Activated CD8-positive, alpha-beta memory T cell treated with anti-CD3 and anti-CD28 coated beads, Interleukin-2, amount 50 U/mL, for 48 hours (primary cell): ENCODE measurements around the gene KCNG2.
A peak's percentile ranks its signal among the peaks of the same experiment; 100 is the strongest.

Experiments used
- DNase-seq: peaks from one replicate; pipeline ENCODE4 v3.0.0-alpha.2; 2020

Gene KCNG2

DNA sequence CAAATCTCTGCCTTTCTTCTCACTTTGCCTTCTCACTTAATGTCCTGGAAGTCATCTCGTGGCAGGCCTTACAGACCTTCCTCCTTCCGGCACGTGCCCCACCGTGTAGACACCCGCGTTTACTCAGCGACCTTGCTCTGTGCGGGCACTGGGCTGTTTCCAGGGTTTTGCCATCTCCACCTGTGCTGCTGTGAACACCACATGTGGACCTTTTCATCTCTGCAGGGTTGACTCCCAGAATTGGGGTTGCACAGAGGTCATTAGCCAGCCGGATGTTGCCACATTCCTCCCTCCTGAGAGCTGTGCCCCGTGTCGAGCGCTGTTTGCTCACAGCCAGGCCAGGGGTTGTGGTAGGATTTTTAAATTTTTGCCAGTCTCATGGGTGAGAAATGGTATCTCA is 25.4 kb downstream of the KCNG2 start:
- DNase-seq: no peak

DNA sequence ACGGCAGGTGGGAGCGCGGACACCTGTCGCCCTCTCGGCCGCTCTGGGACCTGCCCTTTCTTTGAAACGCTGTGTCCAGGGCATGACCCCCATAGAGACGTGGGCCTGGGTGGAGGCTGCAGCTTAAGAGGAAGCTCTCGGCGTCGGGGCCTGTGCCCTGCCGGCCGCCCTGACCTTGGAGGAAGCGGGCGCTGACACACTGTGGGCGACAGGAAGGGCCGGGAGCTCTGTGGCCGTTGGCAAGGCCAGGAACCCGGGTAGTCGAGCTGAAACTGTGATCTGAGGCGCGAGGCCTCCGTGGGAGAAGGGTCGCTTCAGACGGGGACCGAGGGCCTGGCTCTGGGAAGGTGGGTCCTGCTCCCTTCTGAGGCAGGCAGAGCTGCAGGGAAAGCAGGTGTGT is 28.2 kb downstream of the KCNG2 start:
- DNase-seq: no peak

GRCh38 chr18:79826966-79827365 is 29.2 kb downstream of the KCNG2 start:
- no peak for DNase-seq

GRCh38 chr18:79828258-79828657 is 30.5 kb downstream of the KCNG2 start:
- DNase-seq: no peak

DNA sequence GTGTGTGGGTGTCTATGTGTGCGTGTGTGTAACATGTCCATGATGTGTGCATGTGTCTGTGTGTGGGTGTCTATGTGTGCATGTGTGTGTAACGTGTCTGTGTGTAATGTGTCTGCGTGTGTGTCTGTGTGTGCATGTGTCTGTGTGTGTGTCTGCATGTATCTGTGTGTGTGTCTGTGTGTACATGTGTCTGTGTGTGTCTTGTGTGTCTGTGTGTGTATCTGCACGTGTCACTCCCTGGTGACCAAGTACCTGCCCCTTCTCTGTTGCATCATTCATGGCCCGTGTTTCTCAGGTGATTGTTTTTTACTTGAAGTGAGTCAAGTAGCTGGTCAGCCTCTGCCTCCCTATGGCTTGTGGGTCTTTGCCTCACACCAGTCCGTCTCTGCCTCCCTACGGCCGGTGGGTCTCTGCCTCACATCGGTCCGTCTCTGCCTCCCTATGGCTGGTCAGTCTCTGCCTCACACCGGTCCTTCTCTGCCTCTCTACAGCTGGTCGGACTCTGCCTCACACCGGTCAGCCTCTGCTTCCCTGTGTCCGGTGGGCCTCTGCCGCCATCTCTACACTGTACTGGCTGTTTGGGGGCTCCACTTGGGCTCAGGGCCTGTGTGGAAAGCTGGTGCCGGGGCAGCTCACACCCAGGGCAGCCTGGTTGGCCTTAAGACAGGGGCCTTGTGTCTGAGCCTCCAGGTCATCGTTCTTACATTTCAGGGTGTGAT is 31.6 kb downstream of the KCNG2 start:
- no peak for DNase-seq

GRCh38 chr18:79832169-79832568 is 34.4 kb downstream of the KCNG2 start:
- DNase-seq: no peak

DNA sequence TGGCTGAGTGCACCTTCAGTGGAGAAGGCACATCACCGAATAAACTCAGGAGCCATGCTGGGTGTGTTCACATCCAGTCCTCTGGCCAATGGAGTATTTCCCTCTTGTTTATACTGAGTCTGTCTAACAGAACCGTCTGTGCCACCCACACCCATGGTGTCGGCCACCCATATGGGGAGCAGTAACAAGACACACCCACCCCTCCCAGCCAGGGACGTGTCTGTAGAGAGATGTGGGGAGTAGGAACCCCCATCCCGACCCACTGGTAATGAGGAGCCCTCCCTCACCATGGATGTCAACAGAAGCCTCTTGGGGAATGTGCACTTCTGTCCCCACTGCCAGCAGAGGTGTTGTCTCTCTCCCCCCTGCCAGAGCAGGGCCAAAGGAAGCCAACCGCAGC is 37.1 kb downstream of the KCNG2 start:
- no peak for DNase-seq

GRCh38 chr18:79841936-79842335 is 44.2 kb downstream of the KCNG2 start:
- no peak for DNase-seq

DNA sequence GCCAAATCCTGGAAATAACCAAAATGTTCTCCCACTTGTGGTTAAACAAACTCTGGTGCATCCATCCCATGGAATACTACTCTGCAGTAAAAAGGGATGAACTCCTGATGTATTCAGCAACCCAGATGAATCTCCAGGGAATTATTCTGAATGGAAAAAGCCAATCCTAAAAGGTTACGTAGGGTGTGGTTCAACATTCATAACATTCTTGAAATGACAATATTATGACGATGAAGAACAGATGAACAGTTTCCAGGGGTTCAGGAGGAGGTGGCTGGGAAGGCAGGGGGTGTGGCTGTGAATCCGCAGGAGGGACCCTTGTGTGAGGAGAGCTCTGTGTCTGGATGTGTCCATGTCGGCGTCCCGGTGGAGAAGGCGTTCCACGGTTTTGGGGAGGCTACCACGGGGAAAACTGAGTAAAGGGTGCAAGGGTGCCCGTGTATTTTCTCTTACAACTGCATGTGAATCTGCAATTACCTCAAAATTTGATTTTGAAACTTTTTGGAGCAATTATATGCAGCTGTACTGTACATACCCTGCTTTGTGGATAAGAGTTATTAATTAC is 47.3 kb downstream of the KCNG2 start:
- no peak for DNase-seq

DNA sequence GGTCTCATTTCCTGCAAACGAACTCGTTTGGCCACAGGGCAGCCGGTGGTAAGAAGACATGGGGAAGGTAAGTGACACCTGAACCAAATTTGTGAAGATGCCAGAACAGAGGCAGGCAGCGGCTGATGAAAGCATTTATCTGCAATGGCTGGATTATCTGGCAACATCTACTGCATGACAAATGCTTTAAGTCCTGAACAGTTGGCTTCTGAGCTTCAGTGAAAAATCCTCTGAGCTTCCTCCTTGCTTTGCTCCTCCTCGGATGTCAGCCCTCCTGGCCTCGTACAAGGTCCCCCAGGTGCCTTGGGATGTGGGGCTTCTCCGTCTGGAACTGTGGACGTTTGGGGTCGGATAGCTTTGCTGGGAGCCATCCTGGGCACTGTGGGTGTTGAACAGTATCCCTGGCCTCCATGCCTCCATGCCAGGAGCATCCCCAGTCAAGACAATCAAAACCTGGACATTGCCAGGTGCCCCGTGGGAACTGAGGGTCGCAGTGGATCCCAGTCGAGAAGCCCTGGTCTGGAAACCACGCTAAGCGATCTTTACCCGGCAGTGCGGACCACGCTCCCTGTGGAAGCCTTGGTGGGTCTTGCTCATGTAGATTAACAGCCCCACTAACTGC is 49.3 kb downstream of the KCNG2 start:
- no peak for DNase-seq

DNA sequence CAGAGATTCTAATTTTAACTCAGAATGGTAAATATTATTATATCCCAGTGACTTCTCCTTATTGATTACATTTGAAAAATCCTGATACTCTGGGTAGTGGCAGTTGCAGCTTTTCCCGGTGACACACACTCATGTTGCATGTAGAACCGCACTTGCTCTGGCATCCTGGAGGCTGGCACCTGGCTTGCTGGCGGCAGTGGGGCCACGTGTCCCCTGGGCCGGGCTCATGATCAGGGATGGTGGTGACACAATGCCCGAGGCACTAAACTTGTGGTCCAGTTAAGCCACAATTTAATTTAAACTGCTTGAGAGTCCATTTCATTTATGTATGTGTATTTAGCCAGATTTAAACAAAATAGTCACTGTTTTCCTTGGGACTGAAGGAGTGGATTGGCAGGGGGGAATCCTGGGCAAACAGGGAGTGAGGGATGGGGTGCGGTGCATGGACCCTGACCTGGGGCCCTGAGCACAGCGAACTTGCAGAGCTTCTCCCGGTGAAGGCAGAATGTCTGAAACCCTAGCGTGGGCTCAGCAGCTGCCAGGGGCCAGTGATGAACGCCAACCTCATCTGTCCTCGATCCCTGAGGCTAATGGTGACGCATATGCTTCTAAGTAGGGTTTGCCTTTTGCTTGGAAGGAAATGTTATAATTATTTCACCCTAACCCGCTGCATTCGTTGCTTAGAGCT is 50.0 kb downstream of the KCNG2 start:
- DNase-seq: no peak

DNA sequence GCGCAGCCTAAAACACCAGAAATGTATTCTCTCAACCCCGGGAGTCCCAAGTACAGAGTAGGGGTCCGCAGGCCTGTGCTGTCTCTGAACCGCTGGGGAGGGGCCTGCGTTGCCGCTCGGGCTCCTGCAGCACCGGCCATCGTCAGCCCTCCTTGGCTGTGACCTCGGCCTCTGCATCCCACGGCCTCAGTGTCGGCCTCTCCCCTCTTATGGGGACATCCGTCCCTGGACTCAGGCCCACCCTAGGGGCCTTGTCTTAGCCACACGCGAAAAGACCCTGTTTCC is 50.5 kb downstream of the KCNG2 start:
- DNase-seq: no peak

GRCh38 chr18:79848579-79849327 is 51.0 kb downstream of the KCNG2 start:
- no peak for DNase-seq

GRCh38 chr18:79849328-79850207 is 51.8 kb downstream of the KCNG2 start:
- no peak for DNase-seq

DNA sequence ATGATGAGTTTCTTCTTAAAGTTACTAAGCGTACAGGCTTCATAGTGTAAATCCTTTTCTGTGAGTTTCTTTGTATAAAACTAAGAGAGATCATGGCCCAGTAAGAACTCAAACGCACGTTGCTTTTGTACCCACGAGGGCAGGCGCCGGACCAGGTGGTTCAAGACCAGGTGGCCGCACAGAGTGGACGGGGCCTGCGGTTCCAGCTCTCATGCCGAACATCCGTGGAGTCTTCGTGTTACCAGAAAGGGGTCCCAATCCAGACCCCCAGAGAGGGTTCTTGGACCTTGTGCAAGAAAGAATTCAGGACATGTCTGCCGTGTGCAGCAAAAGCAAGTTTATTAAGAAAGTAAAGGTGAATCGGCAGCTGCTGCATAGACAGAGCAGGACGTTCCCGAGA is 53.0 kb downstream of the KCNG2 start:
- peak; percentile 23 for DNase-seq

DNA sequence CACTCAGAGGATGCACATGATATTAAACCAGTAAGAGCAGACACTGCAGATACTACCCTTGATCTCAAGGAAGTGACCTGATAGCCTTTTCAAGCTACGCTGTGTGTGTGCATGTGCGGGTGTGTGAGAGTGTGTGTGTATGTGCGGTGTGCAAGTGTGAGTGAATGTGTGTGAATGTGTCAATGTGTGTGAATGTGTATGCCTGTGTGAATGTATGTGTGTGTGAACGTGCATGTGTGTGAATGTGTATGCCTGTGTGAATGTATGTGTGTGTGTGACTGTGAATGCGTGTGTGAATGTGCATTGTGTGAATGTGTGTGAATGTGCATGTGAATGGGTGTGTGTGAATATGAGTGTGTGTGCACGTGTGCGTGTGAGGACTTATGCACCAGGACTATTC is 53.8 kb downstream of the KCNG2 start:
- peak; percentile 18 for DNase-seq

- no peak for DNase-seq
These were observed 54.2 kb downstream of the KCNG2 start for GRCh38 chr18:79851950-79852349.

DNA sequence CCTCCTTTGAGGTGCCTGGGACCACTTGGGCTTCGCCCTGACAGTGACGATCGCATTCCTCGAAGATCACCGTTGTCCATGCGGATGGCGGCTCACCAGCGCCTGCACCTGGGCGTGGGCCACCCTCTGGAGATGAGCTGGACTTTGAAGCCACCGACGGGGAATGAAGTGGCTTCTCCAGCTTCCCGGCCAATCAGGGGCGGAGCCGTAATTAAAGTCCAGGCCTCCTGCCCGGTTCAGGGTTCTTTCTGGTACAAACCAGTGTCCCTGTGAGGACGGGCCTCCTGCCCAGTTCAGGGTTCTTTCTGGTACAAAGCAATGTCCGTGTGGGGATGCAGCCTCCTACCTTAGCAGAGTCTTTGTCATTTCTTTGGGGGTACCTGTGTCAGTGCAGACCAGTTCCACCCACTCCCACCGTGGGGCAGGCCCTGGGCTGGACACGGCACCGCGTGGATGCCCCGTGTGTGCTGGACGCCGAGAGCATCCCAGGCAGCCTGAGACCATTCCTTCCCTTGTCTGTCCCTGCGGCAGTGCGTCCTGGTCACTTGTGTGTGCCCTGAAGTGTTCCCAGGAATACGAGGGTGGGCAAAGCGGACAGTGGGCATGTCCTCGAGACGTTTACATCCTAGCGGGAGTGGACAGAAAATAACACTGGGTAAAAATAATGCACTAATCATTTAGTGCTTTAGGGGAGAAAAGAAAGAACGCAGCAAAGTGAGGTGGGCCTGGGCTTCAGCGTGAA is 55.0 kb downstream of the KCNG2 start:
- DNase-seq: peak; percentile 28

DNA sequence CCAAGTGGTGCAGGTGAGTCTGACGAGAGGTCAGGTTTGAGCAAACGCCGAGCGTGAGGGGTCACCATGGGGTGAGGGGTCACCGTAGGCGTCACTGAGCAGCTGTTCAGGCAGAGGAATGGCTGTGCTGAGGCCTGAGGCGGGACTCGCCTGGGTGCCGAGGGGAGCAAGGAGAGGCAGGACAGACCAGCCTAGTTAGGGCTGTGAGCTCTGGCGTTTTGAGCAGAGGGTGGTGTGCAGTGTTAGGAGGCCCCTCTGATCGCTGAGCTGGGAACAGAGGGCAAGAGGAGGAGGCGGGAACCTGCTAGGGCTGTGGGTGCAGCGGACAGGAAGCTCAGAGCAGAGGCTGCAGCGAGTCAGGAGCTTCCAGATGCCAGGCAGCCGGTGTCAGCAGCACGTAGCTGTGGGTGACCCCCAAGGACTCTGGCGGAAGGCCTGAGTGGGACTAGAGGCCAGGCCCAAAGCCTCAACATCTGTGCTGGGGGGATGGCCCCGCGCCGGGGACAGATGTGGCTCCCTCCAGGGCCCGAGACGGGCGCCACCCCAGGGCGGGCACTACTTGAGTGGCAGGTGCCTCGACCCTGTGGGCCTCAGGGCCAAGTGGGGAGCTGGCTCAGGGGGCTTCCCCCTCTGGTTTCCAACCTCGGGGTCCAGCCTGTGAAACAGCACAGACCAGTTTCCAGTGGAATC is 55.7 kb downstream of the KCNG2 start:
- DNase-seq: peak; percentile 44

DNA sequence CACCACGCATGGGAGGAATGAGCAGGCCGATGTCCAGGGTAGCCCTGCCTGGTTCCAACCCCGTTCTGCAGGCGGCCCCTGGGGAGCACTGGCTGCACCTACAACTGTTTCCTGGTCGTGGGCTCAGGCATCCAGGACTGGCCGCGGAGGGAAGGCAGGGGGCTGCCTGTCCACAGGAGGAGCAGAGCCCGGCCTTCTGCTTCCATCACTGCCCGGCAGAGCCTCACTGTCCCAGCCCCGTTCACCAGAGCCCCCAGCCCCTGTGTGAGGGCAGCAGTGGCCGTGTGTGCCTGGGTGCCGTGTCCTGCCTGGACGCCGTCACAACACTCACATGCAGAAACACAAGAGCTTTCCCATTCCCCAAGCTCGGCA is 56.2 kb downstream of the KCNG2 start:
- peak; percentile 32 for DNase-seq
